BJ (cell line): Measurements from ENCODE around the gene C19orf81. TPM values are rescaled to one million over a fixed set of nuclear protein-coding genes. Genes with fewer than 3 reads are reported as not detected.

Experiments used
- CTCF ChIA-PET: fragments of 350-600 bp; formaldehyde crosslinking; extraction: SDS; loops from one replicate; lab custom pipeline; 2021; ENCODE audit warnings: antibody characterized with exemption, inconsistent platforms; lab: Yijun Ruan, JAX
- POLR2A ChIA-PET: fragments of 300-600 bp; sonication (Branson Sonifier 250); formaldehyde crosslinking; extraction: SDS; loops from one replicate; lab custom pipeline; 2021; ENCODE audit warnings: antibody characterized with exemption; lab: Charles Lee
- DNase-seq: peaks from one replicate; pipeline ENCODE4 v3.0.0-alpha.2; 2011; ENCODE audit warnings: low read depth
- H3K27me3 ChIP-seq: 2 replicates; pipeline ENCODE4 v1.6.0; 2011; ENCODE audit warnings: low read length; ENCODE audit not compliant: control insufficient read depth, insufficient read depth
- H3K36me3 ChIP-seq: 2 replicates; pipeline ENCODE4 v1.5.1; 2011; ENCODE audit warnings: low read length; ENCODE audit not compliant: control insufficient read depth, insufficient read depth
- H3K4me3 ChIP-seq: 2 replicates; pipeline ENCODE4 v1.5.1; 2011; ENCODE audit warnings: low read depth, mild to moderate bottlenecking, control low read depth, low read length
- CTCF ChIP-seq: IDR thresholded peaks from 2 replicates; pipeline ENCODE4 v1.5.1; 2011; ENCODE audit warnings: low read depth, mild to moderate bottlenecking, control low read depth, inconsistent platforms, low read length, moderate library complexity; ENCODE audit not compliant: insufficient read depth
- polyA plus RNA-seq: library from polyadenylated mRNA; depleted of rRNA; stranded (reverse); fragments of >200 nt; gene quantifications from 2 replicates; pipeline ENCODE4 v1.2.3, GENCODE V29; 2011

C19orf81 gene
- polyA plus RNA-seq, 1 experiment: 0.47 TPM

GRCh38 chr19:50651174-50651573, 1.9 kb downstream of the C19orf81 start:
- Histone ChIP-seq H3K27me3 (peaks cover 1% of the 10 kb centered on the region; the same call in 1 of the 2 replicates), H3K36me3 (no peaks in the 10 kb centered on the region), H3K4me3 (no peak overlapping the region)
- ChIA-PET POLR2A (no interaction called here), CTCF (no interaction called here)
- no peak for TF ChIP-seq CTCF
- no peak for DNase-seq

- CTCF ChIA-PET: no interaction called here
- Histone ChIP-seq H3K36me3 (no peaks in the 10 kb centered on the region), H3K27me3 (peaks cover 1% of the 10 kb centered on the region; the same call in 1 of the 2 replicates), H3K4me3 (no peak overlapping the region)
- POLR2A ChIA-PET: no interaction called here
- TF ChIP-seq CTCF: no peak
- DNase-seq: no peak
Measured at GRCh38 chr19:50652722-50653121, 3.5 kb downstream of the C19orf81 start.

GRCh38 chr19:50654882-50655281, 5.6 kb downstream of the C19orf81 start:
- Histone ChIP-seq H3K27me3 (peaks cover 1% of the 10 kb centered on the region; the same call in 1 of the 2 replicates), H3K36me3 (no peaks in the 10 kb centered on the region), H3K4me3 (no peak overlapping the region)
- TF ChIP-seq CTCF: no peak
- ChIA-PET POLR2A (no interaction called here), CTCF (interaction anchor here (2.1 kb wide), 1 partner anchor 15 kb away, joined by 8 read pairs; no protein-coding TSS in a partner anchor)
- DNase-seq: no peak

GRCh38 chr19:50657222-50657669, 8.0 kb downstream of the C19orf81 start:
- H3K4me3 ChIP-seq: no peak overlapping the region
- no peaks in the 10 kb centered on the region for H3K36me3 ChIP-seq
- H3K27me3 ChIP-seq: 0 out of 2 replicates have a peak, but pooled peaks cover 3% of the 10 kb centered on the region
- no peak for TF ChIP-seq CTCF
- no peak for DNase-seq
- CTCF ChIA-PET: no interaction called here
- POLR2A ChIA-PET: no interaction called here

- ChIA-PET POLR2A (no interaction called here), CTCF (interaction anchor here (0.7 kb wide), 2 partner anchors 12 to 289 kb away, joined by 3 read pairs; no protein-coding TSS in a partner anchor)
- Histone ChIP-seq H3K27me3 (0 out of 2 replicates have a peak, but pooled peaks cover 2% of the 10 kb centered on the region), H3K36me3 (no peaks in the 10 kb centered on the region), H3K4me3 (peak overlapping the region; percentile 55)
- peak; percentile 91 for DNase-seq
- TF ChIP-seq CTCF: no peak
Measured at GRCh38 chr19:50657712-50658440, 8.6 kb downstream of the C19orf81 start.
